Lung (tissue), 12 donors: ENCODE measurements around the gene PRSS27. TPM values are rescaled to one million over a fixed set of nuclear protein-coding genes. Genes with fewer than 3 reads are reported as not detected.

Source experiments
- ATAC-seq: fragments of 200-7000 bp; cut with Tn5 transposase; one replicate; pipeline ENCODE4 v1.9.1; 2020; ENCODE audit warnings: moderate number of reproducible peaks; ENCODE audit not compliant: insufficient read depth, low FRiP score
- DNase-seq, 3 donors: peaks; one replicate each; pipeline ENCODE4 v3.0.0-alpha.2; 2013 to 2017
- H3K27ac ChIP-seq, 2 donors: one replicate each; pipeline ENCODE4 v1.5.1; 2013; ENCODE audit warnings: mild to moderate bottlenecking in 2 of 2, moderate library complexity in 2 of 2, control low read depth in 1 of 2, inconsistent platforms in 1 of 2, low read depth in 1 of 2, low read length in 1 of 2
- H3K27me3 ChIP-seq, 3 donors: one replicate each; pipeline ENCODE4 v1.5.1; 2013; ENCODE audit warnings: low read length in 2 of 3; ENCODE audit not compliant: control insufficient read depth in 3 of 3, insufficient read depth in 3 of 3
- H3K36me3 ChIP-seq, 4 donors: one replicate each; pipeline ENCODE4 v1.5.1; 2013; ENCODE audit warnings: low read length in 4 of 4, mild to moderate bottlenecking in 1 of 4, moderate library complexity in 1 of 4; ENCODE audit not compliant: control insufficient read depth in 4 of 4, insufficient read depth in 4 of 4
- H3K4me1 ChIP-seq, 5 donors: one replicate each; pipeline ENCODE4 v1.5.1; 2013; ENCODE audit warnings: low read length in 5 of 5, mild to moderate bottlenecking in 2 of 5, moderate library complexity in 1 of 5; ENCODE audit not compliant: control insufficient read depth in 5 of 5, insufficient read depth in 5 of 5
- H3K4me3 ChIP-seq: one replicate; pipeline ENCODE4 v1.5.1; 2013; ENCODE audit warnings: mild to moderate bottlenecking, control low read depth, moderate library complexity
- H3K9ac ChIP-seq, 2 donors: one replicate each; pipeline ENCODE4 v1.5.1; 2013; ENCODE audit warnings: low read length in 2 of 2, control low read depth in 1 of 2; ENCODE audit not compliant: insufficient read depth in 1 of 2
- H3K9me3 ChIP-seq, 4 donors: one replicate each; pipeline ENCODE4 v1.5.1; 2013; ENCODE audit warnings: low read length in 3 of 4, mild to moderate bottlenecking in 1 of 4, moderate library complexity in 1 of 4; ENCODE audit not compliant: control insufficient read depth in 4 of 4, insufficient read depth in 3 of 4
- WGBS, 2 donors: extraction: QIAGEN DNeasy Blood & Tissue Kit; methylation state at CpG; one replicate each; pipeline ENCODE4 v1.1.7; 2013; 5-methylcytosine and 5-hydroxymethylcytosine counted together
- polyA plus RNA-seq, 2 donors: library from polyadenylated mRNA; stranded (reverse); fragments of 200-250 nt; gene quantifications; one replicate each; pipeline ENCODE4 v1.2.1, GENCODE V29; 2013
- total RNA-seq, 2 donors: library from RNA; depleted of rRNA in 1 of 2; stranded (reverse); fragments of >200 nt in 1 of 2; gene quantifications; one replicate each; pipeline ENCODE4 v1.2.1, GENCODE V29; 2014 to 2021
- TF ChIP-seq, protein P1 (sequence below): IDR thresholded peaks from 2 replicates; pipeline ENCODE4 v1.5.1; 2012; ENCODE audit warnings: mild to moderate bottlenecking; ENCODE audit errors: control extremely low read depth, extremely low read depth
- donor health status: control.
- donor health status: control.
- donor health status: Bipolar disorder and iron deficiency.
- donor health status: healthy.
- donor health status: DM: yes; HTN: yes; CAD: no.

The PRSS27 gene
- total and polyA plus RNA-seq, 4 donors, result 1.1 to 2.5 (median 2.1) TPM

DNA sequence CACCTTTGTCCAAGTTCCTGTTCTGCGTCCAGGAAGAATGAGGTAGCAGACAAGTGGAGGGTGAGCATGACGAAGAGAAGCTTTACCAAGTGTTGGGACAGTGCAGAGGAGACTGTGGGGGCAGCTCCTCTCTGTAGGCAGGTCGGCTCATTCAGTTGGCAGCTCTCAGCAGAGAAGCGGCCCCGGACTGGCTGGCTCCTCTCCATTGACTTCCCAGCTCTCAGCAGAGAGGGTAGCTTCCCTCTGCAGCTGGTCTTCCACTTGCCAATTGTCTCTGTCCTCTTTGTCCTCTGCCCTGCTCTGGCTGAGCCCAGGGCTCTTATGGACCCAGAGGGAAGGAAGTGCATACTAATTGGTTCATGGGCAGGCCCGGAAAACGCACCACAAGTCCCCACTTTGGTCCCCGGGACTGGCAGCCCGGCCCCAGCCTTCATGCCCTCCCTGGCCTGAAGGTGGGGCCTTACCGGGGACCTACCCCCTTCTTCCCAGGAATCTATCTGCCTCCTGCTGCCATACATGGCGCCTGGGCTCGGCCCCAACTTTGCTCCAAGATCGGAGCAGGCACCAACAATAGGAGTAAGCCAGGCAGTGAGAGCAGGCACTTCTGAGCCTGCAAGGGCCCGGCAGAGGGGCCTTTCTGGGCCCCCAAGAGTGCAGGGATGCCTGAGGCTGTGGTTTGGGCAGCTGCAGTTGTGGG, 27.6 kb downstream of the PRSS27 start:
- DNase-seq, result peak in 2 of 3 donors; percentile 35 to 48
- H3K36me3 ChIP-seq, result peaks cover 0 to 27% (median 2%) of the 10 kb centered on the region in 4 donors
- no peaks in the 10 kb centered on the region for H3K9me3 ChIP-seq
- TF ChIP-seq, protein P1, sequence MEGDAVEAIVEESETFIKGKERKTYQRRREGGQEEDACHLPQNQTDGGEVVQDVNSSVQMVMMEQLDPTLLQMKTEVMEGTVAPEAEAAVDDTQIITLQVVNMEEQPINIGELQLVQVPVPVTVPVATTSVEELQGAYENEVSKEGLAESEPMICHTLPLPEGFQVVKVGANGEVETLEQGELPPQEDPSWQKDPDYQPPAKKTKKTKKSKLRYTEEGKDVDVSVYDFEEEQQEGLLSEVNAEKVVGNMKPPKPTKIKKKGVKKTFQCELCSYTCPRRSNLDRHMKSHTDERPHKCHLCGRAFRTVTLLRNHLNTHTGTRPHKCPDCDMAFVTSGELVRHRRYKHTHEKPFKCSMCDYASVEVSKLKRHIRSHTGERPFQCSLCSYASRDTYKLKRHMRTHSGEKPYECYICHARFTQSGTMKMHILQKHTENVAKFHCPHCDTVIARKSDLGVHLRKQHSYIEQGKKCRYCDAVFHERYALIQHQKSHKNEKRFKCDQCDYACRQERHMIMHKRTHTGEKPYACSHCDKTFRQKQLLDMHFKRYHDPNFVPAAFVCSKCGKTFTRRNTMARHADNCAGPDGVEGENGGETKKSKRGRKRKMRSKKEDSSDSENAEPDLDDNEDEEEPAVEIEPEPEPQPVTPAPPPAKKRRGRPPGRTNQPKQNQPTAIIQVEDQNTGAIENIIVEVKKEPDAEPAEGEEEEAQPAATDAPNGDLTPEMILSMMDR, result no peak
- 78 to 79% methylated on average over 14 of the region's 14 CpGs for WGBS, 2 donors
- peaks cover 0 to 20% (median 4%) of the 10 kb centered on the region in 5 donors for H3K4me1 ChIP-seq
- no peak overlapping the region for H3K9ac ChIP-seq
- ATAC-seq, result no peak
- H3K4me3 ChIP-seq, result no peak overlapping the region
- peak overlapping the region; percentile 45 to 60 for H3K27ac ChIP-seq
- H3K27me3 ChIP-seq, result no peaks in the 10 kb centered on the region

DNA sequence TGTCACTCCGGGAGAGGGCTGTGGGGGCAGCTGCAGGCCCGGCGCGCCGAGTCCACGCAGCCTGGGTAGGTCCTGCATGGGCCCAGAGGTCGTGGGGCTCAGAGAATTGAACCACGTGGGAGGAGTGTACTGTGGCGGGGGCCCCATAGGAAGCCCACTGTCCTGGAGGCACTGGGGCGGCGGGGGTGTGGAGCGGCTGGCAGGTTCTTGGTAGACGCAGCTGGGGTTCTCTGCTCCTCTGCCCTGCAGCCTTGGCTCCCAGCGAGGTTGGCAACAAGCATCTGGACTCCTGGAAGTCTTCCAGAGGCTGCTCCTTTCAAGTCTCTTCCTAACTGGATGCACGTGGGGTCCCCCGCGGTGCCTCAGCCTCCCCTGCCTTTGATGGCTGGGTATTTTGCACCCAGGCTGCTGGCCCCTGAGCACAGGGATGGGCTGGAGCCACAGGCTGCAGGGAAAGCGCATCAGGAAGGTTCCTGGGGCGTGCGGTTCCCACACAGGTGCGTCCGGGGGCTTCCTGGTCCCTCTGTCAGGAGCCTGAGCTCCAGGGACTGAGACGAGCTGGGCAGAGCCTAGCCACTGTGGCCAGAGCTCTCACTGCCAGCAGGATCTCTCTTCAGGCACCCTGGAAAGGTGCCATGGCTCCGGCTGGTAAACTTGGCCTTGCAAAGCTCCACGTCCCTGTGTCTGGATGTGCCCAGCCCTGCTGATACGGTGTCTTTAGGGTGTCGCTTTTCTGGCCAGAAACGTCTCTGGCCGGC, 28.4 kb downstream of the PRSS27 start:
- 89 to 90% methylated on average over 28 to 29 of the region's 29 CpGs for WGBS, 2 donors
- H3K9me3 ChIP-seq, result no peaks in the 10 kb centered on the region
- TF ChIP-seq, protein P1, result no peak
- ATAC-seq, result no peak
- H3K9ac ChIP-seq, result no peak overlapping the region
- H3K27ac ChIP-seq, result peak overlapping the region in 1 of 2 donors; percentile 60
- H3K27me3 ChIP-seq, result no peaks in the 10 kb centered on the region
- peaks cover 0 to 20% (median 4%) of the 10 kb centered on the region in 5 donors for H3K4me1 ChIP-seq
- peak in 2 of 3 donors; percentile 31 to 41 for DNase-seq
- peaks cover 0 to 21% (median under 1%) of the 10 kb centered on the region in 4 donors for H3K36me3 ChIP-seq
- no peak overlapping the region for H3K4me3 ChIP-seq

DNA sequence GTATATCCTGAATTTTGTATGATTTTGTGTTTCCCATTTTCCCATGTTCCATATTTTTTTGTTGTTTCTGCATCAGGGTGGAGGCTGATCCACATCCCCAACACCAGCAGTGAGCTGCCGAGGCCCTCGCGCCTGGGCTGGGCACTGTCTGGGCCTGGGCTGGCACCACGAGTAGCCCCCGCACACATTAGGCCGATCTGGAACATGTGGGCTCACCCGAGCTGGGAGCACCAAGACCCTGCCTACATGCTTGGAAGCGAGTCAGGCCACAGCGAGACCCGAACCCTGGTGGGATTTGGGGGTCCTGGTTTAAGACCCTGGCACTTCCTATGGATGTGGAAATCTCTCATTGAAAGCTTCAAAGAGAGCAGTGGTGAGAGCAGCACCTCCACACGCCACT, 29.2 kb downstream of the PRSS27 start:
- no peak for ATAC-seq
- TF ChIP-seq, protein P1, result no peak
- WGBS, 2 donors, result 96 to 97% methylated on average over 11 of the region's 11 CpGs
- Histone ChIP-seq H3K27ac (no peak overlapping the region), H3K9me3 (no peaks in the 10 kb centered on the region), H3K9ac (no peak overlapping the region), H3K4me3 (no peak overlapping the region), H3K4me1 (peaks cover 0 to 20% (median 4%) of the 10 kb centered on the region in 5 donors), H3K27me3 (no peaks in the 10 kb centered on the region), H3K36me3 (peaks cover 0 to 19% (median under 1%) of the 10 kb centered on the region in 4 donors)
- no peak for DNase-seq
